Medulla oblongata (tissue), 1 donor: ENCODE measurements around the gene MMP8.

Source experiments
- DNase-seq: peaks from one replicate; pipeline ENCODE4 v3.0.0-alpha.2; 2015; ENCODE audit errors: extremely low spot score

Gene MMP8

DNA sequence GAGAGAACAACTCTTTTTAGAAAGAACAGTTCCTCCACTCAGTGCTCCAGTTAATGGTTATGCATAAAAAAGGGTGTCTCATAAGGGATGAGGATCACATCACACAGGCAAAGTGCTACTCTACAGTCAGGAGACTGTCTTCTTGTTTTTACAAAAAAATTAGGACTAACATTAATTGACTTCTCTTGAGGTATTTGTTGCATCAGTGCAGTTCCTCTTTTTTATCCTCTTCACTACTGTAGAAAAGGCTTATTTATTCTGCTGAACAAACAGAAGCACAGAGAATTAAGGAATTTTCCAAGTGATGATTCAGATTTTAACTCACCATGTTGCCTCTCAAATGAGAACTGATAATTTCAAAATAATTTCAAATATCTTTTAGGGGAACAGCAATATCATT is 1.9 kb downstream of the MMP8 start:
- DNase-seq, result no peak

GRCh38 chr11:102719620-102720277 is 5.0 kb downstream of the MMP8 start:
- no peak for DNase-seq

- DNase-seq, result no peak
Measured at GRCh38 chr11:102717280-102717679, 7.5 kb downstream of the MMP8 start.

GRCh38 chr11:102716527-102716926 is 8.2 kb downstream of the MMP8 start:
- DNase-seq, result no peak

DNA sequence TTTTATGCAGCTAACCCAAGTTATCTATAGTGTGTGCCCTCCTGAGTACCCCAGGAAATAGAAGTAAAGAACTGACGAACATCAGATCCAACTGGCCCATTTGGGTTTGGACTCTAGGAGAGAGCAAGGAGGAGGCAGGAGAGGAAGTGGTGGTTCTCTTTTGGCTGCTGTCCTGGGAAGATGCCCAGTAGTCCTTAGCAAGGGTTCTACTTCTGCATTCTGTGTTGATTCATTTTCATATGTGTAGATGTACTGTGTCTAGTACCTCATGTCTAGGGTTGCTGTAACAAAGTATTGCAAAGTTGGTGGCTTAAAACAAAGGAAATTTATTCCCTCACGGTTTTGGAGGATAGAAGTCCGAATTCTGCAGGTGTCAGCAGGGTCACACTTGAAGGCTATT is 12.6 kb downstream of the MMP8 start:
- no peak for DNase-seq

GRCh38 chr11:102709201-102709945 is 15.4 kb downstream of the MMP8 start:
- no peak for DNase-seq

DNA sequence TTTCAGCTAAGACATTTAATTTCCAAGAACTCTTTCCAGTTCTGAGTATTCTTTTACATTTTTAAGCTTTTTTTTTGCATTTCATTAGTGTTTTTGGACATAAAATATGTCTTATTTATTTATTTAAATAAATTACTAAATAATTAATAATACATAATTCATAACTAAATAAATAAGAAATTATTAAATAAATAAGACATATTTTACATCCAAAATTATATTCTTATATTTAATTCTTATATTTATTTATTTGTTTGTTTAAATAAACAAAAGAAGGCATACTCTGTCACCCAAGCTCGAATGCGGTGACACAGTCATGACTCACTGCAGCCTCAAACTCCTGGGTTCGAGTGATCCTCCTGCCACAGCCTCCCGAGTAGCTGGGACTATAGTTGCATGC is 16.1 kb downstream of the MMP8 start:
- DNase-seq, result no peak

GRCh38 chr11:102705626-102706025 is 19.1 kb downstream of the MMP8 start, which contains the start of gene MMP27:
Gene MMP27, minus strand, starts transcription at chr11:102705769. Its CDS starts 55 bp downstream, at chr11:102705714.
- no peak for DNase-seq

GRCh38 chr11:102704841-102705240 is 19.9 kb downstream of the MMP8 start:
- no peak for DNase-seq

DNA sequence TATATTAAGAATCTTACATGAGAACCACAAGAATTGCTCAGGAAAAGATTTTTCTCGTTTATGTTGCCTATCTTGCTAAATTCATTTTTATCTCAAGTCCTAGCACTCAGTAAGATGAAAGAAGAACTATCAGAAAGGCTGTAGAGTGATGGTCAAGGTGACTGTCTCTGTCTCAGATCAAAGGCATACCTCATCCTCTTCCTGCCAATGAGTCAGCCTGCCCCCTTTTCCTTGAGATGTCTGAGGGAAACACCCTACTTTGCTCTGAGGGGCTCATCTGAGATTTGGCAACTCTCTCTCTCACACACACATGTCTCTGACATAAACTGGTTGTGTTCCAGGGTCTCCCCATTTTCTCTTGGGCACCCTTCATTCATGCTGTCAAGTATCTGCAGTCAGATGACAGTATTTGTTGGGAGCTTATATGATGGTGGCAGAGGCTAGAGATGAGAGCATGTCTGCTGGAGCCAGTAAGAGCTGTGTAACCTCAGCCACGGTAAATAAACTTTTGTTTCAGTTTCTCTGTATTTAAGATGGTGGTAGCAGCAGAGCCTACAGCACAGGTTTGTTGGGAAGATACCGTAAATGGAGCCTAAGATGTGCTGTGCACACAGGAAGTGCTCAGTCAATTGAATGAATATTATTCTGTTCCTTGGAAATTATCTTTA is 20.8 kb downstream of the MMP8 start:
- DNase-seq, result no peak

DNA sequence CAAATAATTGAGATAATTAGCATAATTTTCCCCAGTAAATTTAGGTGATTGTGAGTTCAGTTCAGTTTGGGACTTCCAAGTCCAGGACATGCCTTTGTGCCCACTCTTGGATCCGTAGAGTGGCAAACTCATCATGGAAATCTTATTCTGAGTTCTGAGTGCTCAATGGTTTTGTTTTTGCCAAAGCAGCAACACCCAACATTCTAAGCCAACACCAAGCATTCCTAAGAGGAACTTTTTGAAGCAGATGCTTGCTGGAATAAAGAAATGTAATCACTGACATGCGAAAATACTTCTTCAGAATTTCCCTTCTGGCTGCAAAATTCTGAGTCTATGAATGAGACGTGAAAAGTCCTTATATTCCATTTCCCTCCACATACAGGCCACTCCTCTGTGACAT is 29.6 kb downstream of the MMP8 start:
- DNase-seq, result no peak

- DNase-seq, result no peak
Measured at GRCh38 chr11:102685754-102686153, 39.0 kb downstream of the MMP8 start.

- DNase-seq, result no peak
Measured at GRCh38 chr11:102685338-102685737, 39.4 kb downstream of the MMP8 start.

DNA sequence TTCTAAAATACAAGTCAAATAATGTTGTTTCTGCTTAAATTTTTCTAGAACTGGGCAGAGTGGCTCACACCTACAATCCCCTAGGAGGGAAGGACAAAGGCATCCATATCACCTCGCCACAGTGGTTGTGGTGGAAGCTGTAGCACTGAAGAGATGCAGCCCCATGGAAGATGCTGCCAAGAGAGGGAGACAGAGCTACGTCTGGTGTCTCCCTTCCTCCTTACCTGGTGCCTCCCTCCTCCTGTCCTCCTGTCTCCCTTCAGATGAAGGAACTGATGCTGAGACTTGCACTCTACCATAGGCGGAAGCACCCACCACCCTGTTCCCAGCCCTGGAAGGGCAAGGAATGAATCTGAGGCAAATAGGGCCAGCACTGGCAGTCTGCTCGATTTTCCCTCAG is 41.5 kb downstream of the MMP8 start:
- no peak for DNase-seq

DNA sequence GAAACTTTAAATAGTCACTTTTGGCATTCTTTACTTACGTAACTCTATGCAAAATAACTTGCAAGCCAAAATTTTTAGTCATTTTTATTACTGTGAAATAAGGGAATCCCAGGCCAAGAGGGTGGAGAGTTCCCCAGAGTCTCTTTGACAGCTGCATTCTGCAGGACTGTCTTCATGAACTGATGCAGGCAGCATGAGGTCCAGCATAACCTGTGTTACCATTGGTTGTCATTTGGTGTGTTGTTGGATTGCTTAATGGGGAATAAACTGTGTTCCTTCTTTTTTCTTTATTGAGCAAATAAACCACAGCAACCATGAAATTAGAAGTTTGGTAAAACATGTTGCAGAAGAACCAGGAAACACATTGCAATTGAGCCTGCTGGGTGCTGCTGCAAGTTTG is 43.8 kb downstream of the MMP8 start:
- DNase-seq, result no peak

DNA sequence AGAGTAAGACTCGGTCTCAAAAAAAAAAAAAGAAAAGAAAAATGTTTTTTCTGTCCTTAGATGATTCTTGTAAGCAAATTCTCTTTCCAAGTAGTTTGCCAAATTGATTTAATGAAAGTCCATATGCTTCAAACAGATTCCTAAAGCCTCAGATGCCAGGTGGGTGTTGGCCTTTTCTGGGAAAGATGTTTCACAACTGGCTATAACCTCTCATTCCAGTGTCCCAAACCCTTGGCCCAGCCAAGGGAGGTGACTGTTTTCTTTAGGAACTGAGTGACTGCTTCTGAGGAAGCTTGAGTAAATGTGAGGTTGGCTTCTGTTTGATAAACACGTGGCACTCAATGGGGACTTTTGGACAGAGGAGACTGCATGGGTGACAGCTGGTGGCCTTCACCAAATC is 46.7 kb downstream of the MMP8 start:
- no peak for DNase-seq

DNA sequence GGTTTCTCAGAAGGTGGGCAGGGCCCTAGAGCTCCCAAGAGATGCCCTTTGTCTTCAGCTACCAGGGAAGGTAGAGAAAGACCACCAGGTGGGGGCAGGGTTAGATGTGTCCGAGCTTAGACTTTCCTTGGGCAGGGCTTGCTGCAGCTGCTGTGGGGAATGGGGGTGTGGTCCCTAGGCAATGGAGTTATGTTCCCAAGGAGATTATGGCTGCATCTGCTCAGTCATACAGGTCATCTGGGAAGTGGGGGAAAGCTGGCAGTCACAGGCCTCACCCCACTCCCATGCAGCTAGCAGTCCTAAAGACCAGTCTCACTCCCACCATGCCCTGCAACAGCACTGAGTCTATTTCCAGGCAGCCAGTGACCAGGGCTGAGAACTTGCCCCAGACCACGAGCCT is 48.7 kb downstream of the MMP8 start:
- DNase-seq, result no peak

GRCh38 chr11:102669664-102670063 is 55.1 kb downstream of the MMP8 start:
- no peak for DNase-seq

DNA sequence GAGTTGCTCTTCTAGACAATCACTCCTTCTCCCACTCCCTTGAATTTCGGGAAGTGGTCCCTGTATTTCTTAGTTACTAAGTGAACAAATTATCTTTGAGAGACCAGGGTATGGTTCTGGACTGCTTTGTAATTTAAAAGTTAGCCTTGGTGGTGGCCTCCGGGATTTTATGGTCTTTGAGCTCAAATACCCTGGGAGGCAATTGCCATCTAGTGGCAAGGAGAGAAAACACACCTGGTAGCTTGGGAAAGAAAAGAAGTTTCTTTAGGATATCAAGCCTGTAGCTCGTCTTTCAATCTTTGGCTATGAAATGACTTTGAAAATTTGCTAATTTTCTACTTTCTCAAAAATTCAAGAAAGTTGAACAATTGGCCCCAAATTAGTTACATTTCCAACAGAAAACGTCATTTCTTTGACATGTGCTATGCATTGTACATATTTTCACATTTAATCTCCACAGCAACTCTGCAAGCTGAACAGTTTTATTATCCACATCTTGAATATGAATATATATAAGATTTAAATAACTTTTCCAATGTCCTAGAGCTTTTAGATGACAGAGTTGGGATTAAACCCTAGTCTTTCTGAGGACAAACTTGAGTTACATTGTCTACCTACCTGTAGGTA is 58.3 kb downstream of the MMP8 start:
- peak; percentile 67 for DNase-seq

DNA sequence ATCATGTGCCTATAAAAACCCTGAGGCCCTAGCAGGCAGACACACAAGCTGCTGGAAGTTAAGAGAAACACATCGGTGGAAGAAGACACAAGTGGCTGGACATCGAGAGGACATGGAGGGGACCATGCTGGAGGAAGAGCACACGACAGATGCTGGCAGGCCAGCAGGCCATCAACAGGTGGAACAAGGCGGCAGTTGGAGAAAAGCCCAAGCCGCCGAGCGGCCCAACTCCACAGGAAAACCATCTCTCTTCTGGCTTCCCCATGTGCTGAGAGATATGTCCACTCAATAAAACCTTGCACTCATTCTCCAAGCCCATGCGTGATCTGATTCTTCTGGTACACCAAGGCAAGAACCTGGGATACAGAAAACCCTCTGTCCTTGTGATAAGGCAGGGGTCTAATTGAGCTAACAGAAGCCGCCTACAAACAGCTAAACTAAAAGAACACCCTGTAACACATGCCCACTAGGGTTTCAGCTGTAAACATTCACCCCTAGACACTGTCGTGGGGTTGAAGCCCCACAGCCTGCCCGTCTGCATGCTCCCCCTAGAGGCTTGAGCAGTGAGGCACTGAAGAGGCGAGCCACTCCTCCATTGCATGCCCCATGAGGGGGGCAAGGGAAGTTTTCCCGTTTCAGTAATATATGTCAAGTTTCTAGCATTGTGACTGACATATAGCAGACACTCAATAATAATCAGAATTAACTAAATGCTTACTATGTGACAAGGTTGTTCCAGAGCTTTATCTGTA is 60.6 kb downstream of the MMP8 start:
- DNase-seq, result no peak

GRCh38 chr11:102662607-102663006 is 62.1 kb downstream of the MMP8 start:
- DNase-seq, result no peak
